Measurements from ENCODE around the gene OR51F2. TPM values are rescaled to one million over a fixed set of nuclear protein-coding genes. Genes with fewer than 3 reads are reported as not detected.
A peak's percentile ranks its signal among the peaks of the same experiment; 100 is the strongest.
"Not testable (repeated sequence)": the region's sequence is repeated elsewhere in the genome, so short reads cannot be mapped to it uniquely, and the experiment has no call there.

The OR51F2 gene
- not detected in 2 replicates for total RNA-seq (2014; rRNA removed; shearing (Covaris generic))

GRCh38 chr11:4821021-4821420, at the start of gene OR51F2:
OR51F2 (plus strand) TSS chr11:4821321; CDS start chr11:4821422, 101 bp downstream.
- DNase-seq (ENCODE audit: low spot score) = no peak

GRCh38 chr11:4782454-4782853, 38.7 kb upstream of the OR51F2 start:
- DNase-seq (ENCODE audit: low spot score) = no peak

- DNase-seq (ENCODE audit: low spot score) = no peak
Observed at GRCh38 chr11:4797206-4797605, 23.9 kb upstream of the OR51F2 start.

DNA sequence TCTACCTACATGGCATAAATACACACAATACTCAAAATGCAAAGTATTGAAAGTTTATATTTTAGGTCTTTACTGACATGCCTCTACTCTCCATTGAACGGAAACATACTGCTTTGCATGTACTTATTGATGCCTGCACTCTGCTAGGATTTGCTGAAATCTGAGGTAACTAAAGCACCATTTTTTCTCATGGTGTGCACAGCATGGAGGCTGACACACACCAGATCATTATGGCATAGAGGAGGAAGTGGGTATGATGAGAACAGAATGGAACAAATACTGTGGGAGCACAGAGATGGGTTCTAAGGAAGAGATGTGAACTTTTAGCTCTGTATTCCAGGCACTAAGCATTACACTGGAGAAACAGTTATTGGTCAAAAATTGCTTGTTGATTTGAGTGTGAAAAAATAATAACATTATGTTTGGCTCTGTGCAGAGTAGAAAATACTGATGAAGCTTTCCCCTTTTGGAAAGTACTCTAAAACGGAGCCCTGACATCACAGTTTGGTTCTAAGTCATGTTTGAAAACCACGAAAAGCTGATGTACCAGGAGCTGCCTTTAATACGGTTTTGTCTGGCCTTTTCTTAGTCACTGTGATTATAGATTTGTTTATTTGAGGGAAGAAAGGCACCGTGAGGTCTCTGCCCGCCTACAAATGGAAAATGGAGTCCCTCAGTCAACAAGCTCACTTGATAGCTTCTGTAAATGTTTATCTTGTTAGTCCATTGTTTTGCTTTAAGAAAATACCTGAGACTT, 22.5 kb upstream of the OR51F2 start:
- no peak for DNase-seq (ENCODE audit: low spot score)

DNA sequence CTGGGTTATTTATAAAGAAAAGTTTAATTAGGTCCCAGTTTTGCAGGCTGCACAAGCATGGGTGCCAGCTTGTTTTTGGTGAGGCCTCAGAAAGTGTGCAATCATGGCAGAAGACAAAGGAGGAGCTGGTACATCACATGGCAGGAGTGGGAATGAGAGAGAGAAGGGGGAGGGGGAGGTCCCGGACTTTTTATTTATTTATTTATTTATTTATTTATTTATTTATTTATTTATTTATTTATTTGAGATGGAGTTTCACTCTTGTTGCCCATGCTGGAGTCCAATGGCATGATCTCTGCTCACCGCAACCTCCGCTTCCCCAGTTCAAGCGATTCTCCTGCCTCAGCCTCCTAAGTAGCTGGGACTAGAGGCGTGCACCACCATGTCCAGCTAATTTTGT, 19.8 kb upstream of the OR51F2 start:
- not testable (repeated sequence) for DNase-seq (ENCODE audit: low spot score)

DNA sequence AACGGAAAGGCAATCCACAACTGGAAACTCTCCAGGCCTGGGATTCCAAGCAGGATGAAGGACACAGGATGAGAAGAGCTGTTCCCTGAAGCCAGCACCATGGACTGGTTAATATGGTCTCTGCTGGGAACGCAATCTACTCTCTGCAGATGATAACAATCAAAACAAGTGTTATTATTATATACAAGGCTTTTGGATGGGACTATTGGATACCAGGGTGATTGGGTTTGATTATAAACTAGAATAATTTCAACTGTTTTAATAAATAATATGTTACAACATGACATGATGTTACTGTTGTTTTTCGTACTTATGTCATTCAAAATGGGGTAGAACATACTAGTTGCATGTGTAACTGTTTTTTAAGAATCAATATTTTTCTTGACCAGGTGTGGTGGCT, 16.8 kb upstream of the OR51F2 start, which contains the start of gene OR52R1:
Gene OR52R1 (minus strand): TSS at position 101 of the 400 bp plus-strand sequence. CDS start 0 bp downstream, at position 101.
- no peak for DNase-seq (ENCODE audit: low spot score)

DNA sequence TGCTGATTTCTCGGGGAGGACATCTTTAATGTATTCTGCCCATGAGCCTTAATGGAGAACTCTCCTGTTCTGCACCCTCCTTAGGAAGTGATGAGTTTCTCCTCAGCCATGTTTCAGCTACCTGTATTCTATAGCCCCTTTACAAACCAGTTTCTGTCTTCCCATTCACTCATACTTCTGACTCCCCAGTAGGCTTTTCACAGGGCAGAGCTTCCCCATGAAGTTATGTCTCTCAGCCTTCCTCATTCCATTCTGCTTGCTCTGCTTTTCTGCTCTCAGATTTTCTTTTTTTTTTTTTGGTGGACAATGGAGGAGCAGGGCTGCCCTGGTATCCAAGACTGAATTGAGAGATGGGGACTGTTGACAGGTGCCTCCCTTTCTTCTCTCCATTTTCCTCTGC, 12.6 kb upstream of the OR51F2 start:
- DNase-seq (ENCODE audit: low spot score) = no peak

DNA sequence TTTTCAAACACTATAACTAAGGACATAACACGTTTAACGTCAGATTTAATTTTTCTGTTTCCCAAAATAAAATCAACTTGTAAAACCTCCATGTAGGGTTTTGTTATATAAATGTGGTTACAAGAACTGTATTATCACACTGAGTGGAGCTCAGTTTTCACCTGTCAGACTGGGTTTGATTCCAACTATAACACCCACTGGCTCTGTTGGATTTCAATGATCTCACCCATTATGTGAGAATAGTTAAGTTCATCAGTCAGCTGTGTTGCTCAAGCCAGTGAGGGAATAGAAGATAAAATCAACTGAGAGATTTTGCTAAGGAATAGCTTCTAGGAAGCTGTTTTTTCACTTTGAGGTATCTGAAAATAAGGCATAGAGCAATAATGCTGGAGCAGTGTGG, 11.9 kb upstream of the OR51F2 start:
- DNase-seq (ENCODE audit: low spot score) = no peak

DNA sequence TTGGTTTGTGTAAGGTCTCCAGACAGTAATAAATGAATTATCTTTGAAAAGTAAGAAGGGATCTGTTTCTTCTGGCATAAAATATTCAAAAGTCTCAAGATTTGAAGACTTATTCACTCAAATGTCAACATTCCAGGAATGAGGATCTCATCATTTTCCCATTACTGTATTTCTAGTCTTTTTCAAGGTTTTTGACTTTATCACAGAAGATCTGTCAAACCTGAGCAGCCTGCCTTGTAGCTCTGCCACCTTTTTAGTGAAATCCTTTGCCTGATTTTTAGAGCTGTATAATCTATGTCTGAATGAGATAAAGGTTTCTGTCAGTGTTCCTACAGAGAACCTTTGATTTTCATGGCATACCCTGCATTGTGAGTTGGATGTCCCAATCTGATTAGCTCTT, 4.0 kb downstream of the OR51F2 start:
- DNase-seq (ENCODE audit: low spot score) = no peak

GRCh38 chr11:4826425-4826824, 5.3 kb downstream of the OR51F2 start:
- DNase-seq (ENCODE audit: low spot score) = peak; percentile 40

DNA sequence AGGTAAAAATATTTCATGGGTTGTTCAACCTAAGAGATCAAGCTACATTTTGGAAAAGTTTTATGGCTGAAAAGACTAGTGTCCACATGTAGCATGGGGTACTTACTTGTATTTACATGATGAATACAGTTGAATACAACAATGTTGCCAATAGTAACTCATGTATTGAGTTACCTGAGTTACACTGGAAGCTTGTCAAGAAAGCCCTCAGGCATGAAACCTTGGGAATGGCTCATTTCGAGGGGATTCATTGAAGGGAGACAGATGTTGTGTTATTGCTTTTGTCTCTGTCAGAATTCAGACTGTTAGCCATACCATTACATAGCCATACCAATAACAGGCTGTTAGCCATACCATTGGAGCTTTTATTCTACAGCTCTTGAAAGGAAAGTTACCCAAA, 9.2 kb downstream of the OR51F2 start:
- DNase-seq (ENCODE audit: low spot score) = no peak

- DNase-seq (ENCODE audit: low spot score) = no peak
Observed at GRCh38 chr11:4830909-4831308, 9.8 kb downstream of the OR51F2 start.

DNA sequence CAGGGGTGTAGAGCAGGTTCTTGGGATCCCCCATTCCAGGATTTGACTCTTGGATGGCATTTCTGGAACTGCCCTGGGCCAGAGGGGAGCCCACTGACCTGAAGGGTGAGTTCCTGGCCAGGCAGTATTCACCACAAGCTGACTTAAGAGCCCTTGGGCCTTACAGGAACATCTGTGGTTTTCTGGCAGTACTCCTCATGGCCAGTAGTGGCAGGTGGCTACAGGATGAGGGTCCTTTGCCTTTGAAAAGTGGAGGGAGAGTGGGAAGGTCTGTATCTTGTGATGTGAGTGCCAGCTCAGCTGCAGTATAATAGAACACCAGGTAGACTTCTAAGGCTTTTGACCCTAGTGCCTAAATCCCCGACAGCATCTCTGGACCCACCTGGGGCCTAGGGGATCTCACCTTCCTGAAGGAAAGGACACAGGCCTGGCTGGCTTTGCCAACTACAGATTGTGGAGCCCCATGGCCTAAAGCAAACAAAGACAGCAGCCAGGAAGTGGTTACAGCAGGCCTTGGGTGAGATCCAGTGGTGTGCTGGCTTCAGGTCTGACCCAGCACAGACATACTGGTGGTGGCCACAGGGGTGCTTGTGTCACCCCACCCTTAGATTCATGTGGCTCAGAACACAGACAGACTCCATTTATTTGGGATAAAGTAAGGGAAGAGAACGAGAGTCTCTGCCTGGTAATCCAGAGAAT, 18.9 kb downstream of the OR51F2 start:
- DNase-seq (ENCODE audit: low spot score) = no peak

GRCh38 chr11:4848908-4849532, 27.9 kb downstream of the OR51F2 start, which contains the start of gene OR51S1:
OR51S1 (minus strand) TSS chr11:4849208; CDS start chr11:4849208, 0 bp downstream.
- DNase-seq (ENCODE audit: low spot score) = no peak

DNA sequence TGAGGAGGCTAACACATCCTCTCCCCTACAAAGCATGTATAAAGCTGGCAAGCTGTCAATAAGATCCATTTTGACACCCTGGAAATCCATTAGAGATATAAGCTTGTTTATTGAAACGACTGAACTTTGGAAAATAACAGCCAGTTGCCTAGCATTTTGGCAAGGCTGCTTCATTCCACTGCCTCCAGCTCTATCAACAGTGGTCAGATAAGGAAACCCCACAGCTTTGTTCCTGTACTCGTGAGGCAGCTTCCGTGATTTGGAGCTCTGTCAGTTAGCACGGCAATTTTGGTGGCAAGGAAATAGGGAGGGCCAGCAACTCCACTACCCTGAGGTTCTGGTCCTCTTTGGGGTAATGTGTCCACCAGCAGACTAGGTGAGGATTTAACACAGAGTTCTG, 29.9 kb downstream of the OR51F2 start:
- no peak for DNase-seq (ENCODE audit: low spot score)

- not testable (repeated sequence) for DNase-seq (ENCODE audit: low spot score)
Observed at GRCh38 chr11:4854286-4854685, 33.2 kb downstream of the OR51F2 start.

GRCh38 chr11:4862447-4863236, 41.5 kb downstream of the OR51F2 start:
- DNase-seq (ENCODE audit: low spot score) = no peak

GRCh38 chr11:4863876-4864275, 42.8 kb downstream of the OR51F2 start:
- DNase-seq (ENCODE audit: low spot score) = no peak

- DNase-seq (ENCODE audit: low spot score) = no peak
Observed at GRCh38 chr11:4865855-4866254, 44.7 kb downstream of the OR51F2 start.

Data from HT-29 (cell line).